C4-2B (cell line): ENCODE results near the gene FEM1A.

Experiments
- H3K27ac ChIP-seq: fragments of 450-650 bp; 2 replicates; pipeline ENCODE4 v1.5.1; 2017
- CTCF ChIP-seq: fragments of 450-650 bp; conservative IDR thresholded peaks from 2 replicates; pipeline ENCODE4 v1.5.1; 2017; ENCODE audit warnings: mild to moderate bottlenecking
- ZFX ChIP-seq: fragments of 450-650 bp; IDR thresholded peaks from 2 replicates; pipeline ENCODE4 v1.6.1; 2017

The FEM1A gene

GRCh38 chr19:4748589-4748988, 42.9 kb upstream of the FEM1A start:
- TF ChIP-seq ZFX: no peak
- TF ChIP-seq CTCF: no peak
- H3K27ac ChIP-seq: no peak overlapping the region

GRCh38 chr19:4749870-4750590, 41.5 kb upstream of the FEM1A start:
- H3K27ac ChIP-seq: no peak overlapping the region
- TF ChIP-seq ZFX: no peak
- TF ChIP-seq CTCF: no peak

- TF ChIP-seq CTCF: no peak
- no peak for TF ChIP-seq ZFX
- no peak overlapping the region for H3K27ac ChIP-seq
Measured at GRCh38 chr19:4754248-4754647, 37.3 kb upstream of the FEM1A start.

- no peak overlapping the region for H3K27ac ChIP-seq
- TF ChIP-seq CTCF (no peak), ZFX (no peak)
Measured at GRCh38 chr19:4755459-4755858, 36.1 kb upstream of the FEM1A start.

GRCh38 chr19:4758082-4758481, 33.5 kb upstream of the FEM1A start:
- TF ChIP-seq CTCF: no peak
- TF ChIP-seq ZFX: no peak
- H3K27ac ChIP-seq: no peak overlapping the region

GRCh38 chr19:4758659-4759058, 32.9 kb upstream of the FEM1A start:
- H3K27ac ChIP-seq: no peak overlapping the region
- TF ChIP-seq ZFX (no peak), CTCF (no peak)

- H3K27ac ChIP-seq: no peak overlapping the region
- TF ChIP-seq CTCF: no peak
- TF ChIP-seq ZFX: no peak
Measured at GRCh38 chr19:4759388-4760284, 31.9 kb upstream of the FEM1A start.
